Measurements from ENCODE around the gene AUTS2.

GRCh38 chr7:70660819-70661191 lies 1062.5 kb downstream of the AUTS2 start:
- TF ChIP-seq YY1 (IDR thresholded peaks at IDR 0.05; ENCODE audit: insufficient read depth, insufficient read length) (no peak), SUZ12 (IDR thresholded peaks at IDR 0.05; ENCODE audit: extremely low read depth, insufficient read depth, insufficient read length) (no peak), ZNF274 (IDR thresholded peaks at IDR 0.05; ENCODE audit: low read depth, low read length) (no peak)
